HG03571 (cell line): ENCODE results near the gene AQP12B.

Experiments
- ATAC-seq: cut with Tn5 transposase; IDR thresholded peaks from one replicate; pipeline ENCODE4 v1.9.1; 2021; ENCODE audit not compliant: unreplicated experiment

Gene AQP12B

GRCh38 chr2:240636563-240637115 lies 46.0 kb downstream of the AQP12B start:
- ATAC-seq: no peak

DNA sequence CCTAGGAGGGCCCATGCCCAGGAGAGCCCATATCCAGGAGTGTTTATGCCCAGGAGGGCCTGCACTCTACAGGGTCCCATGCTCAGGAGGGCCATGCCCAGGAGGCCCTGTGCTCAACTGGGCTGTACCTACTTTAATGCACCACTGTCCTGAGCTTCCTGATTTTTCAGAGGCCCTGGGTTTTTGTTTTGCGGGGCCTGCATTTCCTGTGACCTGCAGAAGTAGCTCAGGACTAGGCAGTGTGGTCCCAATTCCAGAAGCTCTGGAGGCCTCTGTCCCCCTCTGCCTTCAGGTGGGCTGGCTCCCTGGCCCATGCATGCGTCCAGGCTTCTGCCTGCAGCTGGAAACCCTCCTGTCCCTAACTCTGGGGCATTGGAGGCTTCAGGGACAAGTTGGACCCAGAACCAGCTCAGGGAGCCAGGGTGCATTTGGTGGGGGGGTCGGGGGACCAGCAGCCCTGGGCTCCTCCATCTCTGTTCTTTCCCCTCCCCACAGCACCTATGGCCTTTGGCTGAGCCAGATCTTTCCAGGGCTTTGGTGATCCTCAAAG lies 46.6 kb downstream of the AQP12B start:
- no peak for ATAC-seq

- no peak for ATAC-seq
Observed at GRCh38 chr2:240635121-240635997, 47.3 kb downstream of the AQP12B start.

DNA sequence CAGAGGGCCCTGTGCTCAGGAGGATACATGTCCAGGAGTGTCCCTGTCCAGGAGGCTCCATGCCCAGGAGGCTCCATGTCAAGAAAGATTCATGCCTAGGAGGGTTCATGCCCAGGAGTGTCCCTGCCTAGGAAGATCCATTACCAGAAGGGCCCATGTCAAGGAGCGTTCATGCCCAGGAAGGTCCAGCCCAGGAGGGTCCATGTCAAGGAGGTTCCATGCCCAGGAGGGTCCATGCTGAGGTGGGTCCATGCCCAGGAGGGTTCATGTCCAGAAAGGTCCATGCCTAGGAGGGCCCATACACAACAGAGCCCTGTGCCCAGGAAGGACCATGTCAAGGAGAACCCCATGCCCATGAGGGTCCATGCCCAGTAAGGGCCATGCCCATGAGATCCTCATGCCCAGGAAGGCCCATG lies 50.4 kb downstream of the AQP12B start:
- no peak for ATAC-seq

- no peak for ATAC-seq
Observed at GRCh38 chr2:240631548-240632305, 51.0 kb downstream of the AQP12B start.

- ATAC-seq: no peak
Observed at GRCh38 chr2:240630771-240631547, 51.7 kb downstream of the AQP12B start.

- no peak for ATAC-seq
Observed at GRCh38 chr2:240629968-240630770, 52.5 kb downstream of the AQP12B start.

DNA sequence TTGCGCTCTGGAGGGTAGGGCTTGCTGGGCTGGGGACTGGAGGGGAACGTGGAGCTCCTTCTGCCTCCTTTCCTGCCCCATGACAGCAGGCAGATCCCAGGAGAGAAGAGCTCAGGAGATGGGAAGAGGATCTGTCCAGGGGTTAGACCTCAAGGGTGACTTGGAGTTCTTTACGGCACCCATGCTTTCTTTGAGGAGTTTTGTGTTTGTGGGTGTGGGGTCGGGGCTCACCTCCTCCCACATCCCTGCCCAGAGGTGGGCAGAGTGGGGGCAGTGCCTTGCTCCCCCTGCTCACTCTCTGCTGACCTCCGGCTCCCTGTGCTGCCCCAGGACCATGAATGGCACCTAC lies 53.1 kb downstream of the AQP12B start:
- no peak for ATAC-seq

GRCh38 chr2:240628808-240629618 lies 53.7 kb downstream of the AQP12B start:
- no peak for ATAC-seq

DNA sequence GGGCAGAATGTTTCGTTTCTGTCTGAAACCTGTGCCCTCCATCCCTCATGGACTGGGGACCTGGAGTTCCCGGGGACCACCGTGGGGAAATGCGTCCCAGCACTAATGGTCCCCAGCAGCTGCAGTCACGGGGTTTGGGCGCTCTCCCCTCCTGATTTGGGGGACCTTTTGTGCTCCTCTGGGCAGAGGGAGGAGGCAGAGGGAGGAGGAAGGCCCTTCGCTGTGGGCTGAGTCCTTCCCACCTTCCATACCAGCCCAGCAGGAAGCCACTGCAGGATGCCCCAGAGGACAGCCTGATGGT lies 54.2 kb downstream of the AQP12B start:
- no peak for ATAC-seq

- ATAC-seq: no peak
Observed at GRCh38 chr2:240627736-240628506, 54.8 kb downstream of the AQP12B start.

GRCh38 chr2:240626531-240627300 lies 56.0 kb downstream of the AQP12B start:
- no peak for ATAC-seq
